Smooth muscle cell (in vitro differentiated cells): Measurements from ENCODE around the gene SYDE2. TPM values are rescaled to one million over a fixed set of nuclear protein-coding genes. Genes with fewer than 3 reads are reported as not detected.
A peak's percentile ranks its signal among the peaks of the same experiment; 100 is the strongest.

Source experiments
- DNase-seq: peaks from one replicate; lab custom pipeline; 2025; ENCODE audit not compliant: unreplicated experiment; lab: John Stamatoyannopoulos, UW
- H2AFZ ChIP-seq: fragments of 200-600 bp; sonication (generic); 2 replicates; pipeline ENCODE4 v1.6.0; 2016; ENCODE audit warnings: antibody characterized with exemption, low read depth, mild to moderate bottlenecking
- H3F3A ChIP-seq: fragments of 200-600 bp; sonication (generic); 2 replicates; pipeline ENCODE4 v1.6.0; 2017; ENCODE audit warnings: antibody characterized with exemption, low read depth
- H3K27ac ChIP-seq: fragments of 200-600 bp; sonication (generic); 2 replicates; pipeline ENCODE4 v1.5.1; 2016; ENCODE audit warnings: low read depth, mild to moderate bottlenecking
- H3K27me3 ChIP-seq: fragments of 200-600 bp; sonication (generic); 2 replicates; pipeline ENCODE4 v1.6.1; 2016; ENCODE audit warnings: low read depth, mild to moderate bottlenecking
- H3K36me3 ChIP-seq: fragments of 200-600 bp; sonication (generic); 2 replicates; pipeline ENCODE4 v1.5.1; 2016; ENCODE audit warnings: low read depth
- H3K4me1 ChIP-seq: fragments of 200-600 bp; sonication (generic); 2 replicates; pipeline ENCODE4 v1.5.1; 2016; ENCODE audit warnings: low read depth
- H3K4me2 ChIP-seq: fragments of 200-600 bp; sonication (generic); 2 replicates; pipeline ENCODE4 v1.6.0; 2016; ENCODE audit warnings: mild to moderate bottlenecking
- H3K4me3 ChIP-seq: fragments of 200-600 bp; sonication (generic); 2 replicates; pipeline ENCODE4 v1.5.1; 2016; ENCODE audit warnings: mild to moderate bottlenecking
- H3K79me2 ChIP-seq: fragments of 200-600 bp; sonication (generic); 2 replicates; pipeline ENCODE4 v1.6.0; 2016; ENCODE audit warnings: low read depth, mild to moderate bottlenecking
- H3K9ac ChIP-seq: fragments of 200-600 bp; sonication (generic); 2 replicates; pipeline ENCODE4 v1.6.0; 2016; ENCODE audit warnings: low read depth
- H3K9me3 ChIP-seq: fragments of 200-600 bp; sonication (generic); replicated peaks from 2 replicates; pipeline ENCODE4 v1.5.1; 2016; ENCODE audit warnings: low read depth
- H4K20me1 ChIP-seq: fragments of 200-600 bp; sonication (generic); 2 replicates; pipeline ENCODE4 v1.6.0; 2016; ENCODE audit warnings: low read depth
- WGBS: methylation state at CpG from one replicate; pipeline ENCODE4 v1.1.7; 2016; ENCODE audit warnings: low lambda C conversion rate; 5-methylcytosine and 5-hydroxymethylcytosine counted together
- polyA plus RNA-seq: library from polyadenylated mRNA; unstranded; fragments of >200 nt; fragmentation: Nextera tagmentation; extraction: Ambion mirVana; gene quantifications from 2 replicates; pipeline ENCODE4 v1.2.1, GENCODE V29; 2016
- total RNA-seq: library from RNA; depleted of rRNA; stranded (reverse); fragments of >200 nt; gene quantifications from 2 replicates; pipeline ENCODE4 v1.2.3, GENCODE V29; 2014
- TF ChIP-seq, protein P1 (sequence below): fragments of 200-600 bp; sonication (generic); IDR thresholded peaks from 2 replicates; pipeline ENCODE4 v1.5.1; 2017; ENCODE audit warnings: borderline replicate concordance, mild to moderate bottlenecking, antibody characterized with exemption; ENCODE audit not compliant: insufficient read depth, poor library complexity, severe bottlenecking

Gene SYDE2
- total and polyA plus RNA-seq, 2 experiments from 2014 or later, result 4.9 to 9.1 TPM

DNA sequence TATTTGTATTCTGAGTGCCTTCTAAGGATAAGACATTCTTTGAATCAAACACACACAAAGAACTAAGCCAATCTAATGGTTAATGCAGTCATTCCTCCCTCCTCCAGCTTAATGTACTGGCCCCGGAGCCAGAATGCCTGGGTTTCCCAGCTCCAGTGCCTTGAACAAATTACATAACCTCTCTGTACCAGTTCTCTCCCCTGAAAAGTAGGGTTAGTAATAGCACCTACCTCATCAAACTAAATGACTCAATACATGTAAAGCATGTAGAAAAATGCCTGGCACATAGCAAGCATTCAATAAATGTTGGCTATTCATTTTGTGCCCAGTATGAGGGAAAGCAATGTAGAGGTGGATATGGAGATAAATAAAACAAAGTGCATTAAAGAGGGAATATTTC, 44.6 kb upstream of the SYDE2 start:
- no peak for DNase-seq

DNA sequence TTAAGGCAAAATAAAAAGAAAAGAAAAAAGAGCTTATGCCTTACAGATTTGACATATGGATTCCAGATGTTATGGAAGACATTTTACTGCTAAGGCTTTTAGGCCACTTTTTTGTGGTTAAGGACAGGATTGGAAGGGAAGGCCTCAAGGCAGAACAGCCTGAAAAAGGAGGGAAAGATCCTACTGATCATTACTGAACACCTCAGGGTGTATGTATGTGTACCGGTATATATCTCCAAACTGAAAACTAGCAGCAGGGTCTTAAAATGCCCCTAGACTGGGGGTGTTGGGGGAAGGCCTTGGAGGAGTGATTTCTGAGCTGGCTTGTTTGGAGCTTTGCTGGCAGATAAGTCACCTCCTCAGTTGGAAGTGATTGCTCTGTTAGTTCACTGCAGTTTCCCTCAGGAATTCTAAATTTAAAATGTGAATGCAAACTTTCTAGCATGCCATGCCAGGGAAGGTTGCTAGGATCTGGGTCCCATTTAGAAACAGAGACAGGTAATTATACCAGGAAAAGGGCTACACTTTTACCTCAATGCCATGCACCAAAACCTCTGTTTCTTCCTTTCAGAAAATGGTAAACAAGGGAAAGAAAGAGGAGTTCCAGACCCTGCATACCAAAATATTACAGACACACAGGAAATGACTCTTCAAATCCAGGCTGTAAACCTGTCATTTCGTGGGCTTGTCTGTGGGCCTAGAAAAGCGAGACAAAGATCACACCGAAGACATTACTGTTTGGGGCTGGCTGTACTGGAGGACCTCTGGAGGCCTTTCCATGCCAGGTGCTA, 43.6 kb upstream of the SYDE2 start:
- no peaks in the 10 kb centered on the region for H3K79me2 ChIP-seq
- TF ChIP-seq, protein P1, sequence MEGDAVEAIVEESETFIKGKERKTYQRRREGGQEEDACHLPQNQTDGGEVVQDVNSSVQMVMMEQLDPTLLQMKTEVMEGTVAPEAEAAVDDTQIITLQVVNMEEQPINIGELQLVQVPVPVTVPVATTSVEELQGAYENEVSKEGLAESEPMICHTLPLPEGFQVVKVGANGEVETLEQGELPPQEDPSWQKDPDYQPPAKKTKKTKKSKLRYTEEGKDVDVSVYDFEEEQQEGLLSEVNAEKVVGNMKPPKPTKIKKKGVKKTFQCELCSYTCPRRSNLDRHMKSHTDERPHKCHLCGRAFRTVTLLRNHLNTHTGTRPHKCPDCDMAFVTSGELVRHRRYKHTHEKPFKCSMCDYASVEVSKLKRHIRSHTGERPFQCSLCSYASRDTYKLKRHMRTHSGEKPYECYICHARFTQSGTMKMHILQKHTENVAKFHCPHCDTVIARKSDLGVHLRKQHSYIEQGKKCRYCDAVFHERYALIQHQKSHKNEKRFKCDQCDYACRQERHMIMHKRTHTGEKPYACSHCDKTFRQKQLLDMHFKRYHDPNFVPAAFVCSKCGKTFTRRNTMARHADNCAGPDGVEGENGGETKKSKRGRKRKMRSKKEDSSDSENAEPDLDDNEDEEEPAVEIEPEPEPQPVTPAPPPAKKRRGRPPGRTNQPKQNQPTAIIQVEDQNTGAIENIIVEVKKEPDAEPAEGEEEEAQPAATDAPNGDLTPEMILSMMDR, result no peak
- no peak overlapping the region for H3K4me3 ChIP-seq
- DNase-seq, result no peak
- no peaks in the 10 kb centered on the region for H3K9me3 ChIP-seq
- peak overlapping the region; percentile 42 for H3K9ac ChIP-seq
- no peaks in the 10 kb centered on the region for H4K20me1 ChIP-seq
- H3K4me2 ChIP-seq, result peak overlapping the region; percentile 73
- peaks cover 41% of the 10 kb centered on the region for H3K4me1 ChIP-seq
- peaks cover 34% of the 10 kb centered on the region for H3F3A ChIP-seq
- H3K36me3 ChIP-seq, result no peaks in the 10 kb centered on the region
- WGBS, result 0% methylated on average over 4 of the region's 4 CpGs
- no peaks in the 10 kb centered on the region for H3K27me3 ChIP-seq
- peak overlapping the region; percentile 90 for H3K27ac ChIP-seq
- no peak overlapping the region for H2AFZ ChIP-seq

More for the DNA sequence above, 44.6 kb upstream of the SYDE2 start:
- H3K79me2 ChIP-seq, result no peaks in the 10 kb centered on the region
- H2AFZ ChIP-seq, result peak overlapping the region; percentile 5
- peaks cover 34% of the 10 kb centered on the region for H3K4me1 ChIP-seq
- no peaks in the 10 kb centered on the region for H4K20me1 ChIP-seq
- peak overlapping the region; percentile 73 for H3K4me2 ChIP-seq
- H3K9ac ChIP-seq, result peak overlapping the region; percentile 14
- no peaks in the 10 kb centered on the region for H3K36me3 ChIP-seq
- peak overlapping the region; percentile 90 for H3K27ac ChIP-seq
- TF ChIP-seq, protein P1, result no peak
- no peaks in the 10 kb centered on the region for H3K27me3 ChIP-seq
- no peaks in the 10 kb centered on the region for H3K9me3 ChIP-seq
- peaks cover 26% of the 10 kb centered on the region for H3F3A ChIP-seq
- H3K4me3 ChIP-seq, result no peak overlapping the region
- 7% methylated on average over 1 of the region's 1 CpG for WGBS

GRCh38 chr1:85243372-85243771, 42.6 kb upstream of the SYDE2 start:
- Histone ChIP-seq H3K9me3 (no peaks in the 10 kb centered on the region), H3K4me1 (peaks cover 41% of the 10 kb centered on the region), H4K20me1 (no peaks in the 10 kb centered on the region), H3K27ac (peak overlapping the region; percentile 90), H3K36me3 (no peaks in the 10 kb centered on the region), H3K9ac (peak overlapping the region; percentile 42), H3K27me3 (no peaks in the 10 kb centered on the region), H2AFZ (peak overlapping the region; percentile 7), H3K4me3 (no peak overlapping the region), H3K79me2 (no peaks in the 10 kb centered on the region), H3F3A (peaks cover 34% of the 10 kb centered on the region), H3K4me2 (peak overlapping the region; percentile 73)
- TF ChIP-seq, protein P1, result no peak
- no peak for DNase-seq

DNA sequence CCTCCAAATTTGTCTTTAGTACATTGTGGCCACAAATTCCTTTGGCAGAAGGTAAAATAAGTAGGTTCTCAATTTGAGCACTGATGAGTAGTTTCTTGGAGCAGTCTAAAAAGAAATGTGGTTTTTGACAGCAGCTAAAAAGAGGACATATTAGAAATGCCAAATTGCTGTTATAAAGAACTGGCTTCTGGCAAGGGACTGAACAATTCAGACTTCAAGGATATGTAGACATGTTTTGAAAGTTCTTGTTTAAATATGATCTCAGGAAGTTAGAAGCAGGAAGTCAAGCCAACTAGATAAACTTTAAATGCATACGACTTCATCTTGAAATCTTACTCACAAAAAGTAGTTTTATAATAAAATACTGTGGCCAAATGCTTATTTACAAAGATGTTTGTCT, 39.8 kb upstream of the SYDE2 start:
- DNase-seq, result no peak
- Histone ChIP-seq H3K4me1 (peaks cover 39% of the 10 kb centered on the region), H3K9ac (no peak overlapping the region), H4K20me1 (no peaks in the 10 kb centered on the region), H2AFZ (peak overlapping the region; percentile 49), H3K4me3 (no peak overlapping the region), H3K79me2 (no peaks in the 10 kb centered on the region), H3K27ac (peak overlapping the region; percentile 39), H3F3A (peaks cover 28% of the 10 kb centered on the region), H3K9me3 (no peaks in the 10 kb centered on the region), H3K27me3 (no peaks in the 10 kb centered on the region), H3K4me2 (peak overlapping the region; percentile 32), H3K36me3 (no peaks in the 10 kb centered on the region)
- TF ChIP-seq, protein P1, result no peak
- 19% methylated on average over 1 of the region's 1 CpG for WGBS
